Stimulated activated CD4-positive, alpha-beta T cell treated with anti-CD3 and anti-CD28 coated beads, Interleukin-4, amount 100 ng/mL, for 24 hours (primary cell): ENCODE data around the gene MROH7.
A peak's percentile ranks its signal among the peaks of the same experiment; 100 is the strongest.

ENCODE experiments used
- DNase-seq: peaks from one replicate; pipeline ENCODE4 v3.0.0-alpha.2; 2020

MROH7 gene

DNA sequence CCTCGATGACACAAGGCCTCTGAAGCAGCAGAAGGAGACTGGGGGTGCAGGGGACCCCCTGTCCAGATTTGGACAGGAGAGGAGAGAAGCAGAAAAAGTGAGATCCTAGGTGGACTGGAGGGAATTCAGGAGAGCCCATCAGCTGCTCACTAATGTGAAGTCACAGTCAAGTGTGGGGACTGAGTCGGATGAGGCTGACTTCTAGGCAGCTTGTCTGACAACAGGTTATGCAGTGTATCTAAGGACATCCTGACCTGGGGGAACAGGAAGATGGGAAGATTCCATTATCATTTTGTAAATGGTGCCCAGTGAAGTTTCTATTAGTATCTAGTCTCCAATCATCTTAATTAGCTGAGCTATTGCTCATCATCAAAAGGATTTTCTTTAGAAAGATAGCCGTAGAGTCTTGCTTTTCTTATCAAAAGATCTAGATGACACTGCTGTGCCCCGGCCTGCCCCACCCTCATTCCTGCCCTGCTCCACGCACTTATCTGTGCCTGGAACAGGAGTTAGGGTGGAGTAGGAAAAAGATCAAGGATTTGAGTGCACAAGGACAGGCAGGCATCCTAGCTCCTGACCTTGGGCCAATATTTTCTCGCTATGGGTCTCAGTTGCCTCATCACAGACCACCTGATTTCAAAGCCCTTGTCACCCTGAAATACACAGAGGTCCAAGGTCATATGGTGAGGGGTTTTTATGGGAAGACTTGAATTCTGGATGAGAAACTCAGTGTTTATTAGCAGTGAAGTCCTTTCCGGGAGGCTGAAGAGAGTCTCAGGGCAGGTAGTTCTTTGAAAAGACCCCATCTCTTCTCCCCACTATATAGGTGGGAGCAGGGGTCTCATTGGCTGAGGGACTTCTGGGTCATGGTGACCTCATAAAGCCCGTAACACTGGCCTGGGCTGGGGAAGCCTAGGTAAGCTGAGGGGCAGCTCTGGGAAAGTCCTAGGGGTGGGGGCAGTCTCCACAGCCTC is at the start of gene MROH7:
Gene MROH7 (plus strand): TSS at position 924 of the 974 bp plus-strand sequence. CDS start 11,141 bp downstream, outside the sequence.
- no peak for DNase-seq

GRCh38 chr1:54593571-54594160 is 47.9 kb upstream of the MROH7 start:
- no peak for DNase-seq

- DNase-seq, result no peak
Measured at GRCh38 chr1:54594463-54594862, 47.1 kb upstream of the MROH7 start.

- no peak for DNase-seq
Measured at GRCh38 chr1:54595956-54596498, 45.6 kb upstream of the MROH7 start.

GRCh38 chr1:54596756-54597155 is 44.8 kb upstream of the MROH7 start:
- no peak for DNase-seq

DNA sequence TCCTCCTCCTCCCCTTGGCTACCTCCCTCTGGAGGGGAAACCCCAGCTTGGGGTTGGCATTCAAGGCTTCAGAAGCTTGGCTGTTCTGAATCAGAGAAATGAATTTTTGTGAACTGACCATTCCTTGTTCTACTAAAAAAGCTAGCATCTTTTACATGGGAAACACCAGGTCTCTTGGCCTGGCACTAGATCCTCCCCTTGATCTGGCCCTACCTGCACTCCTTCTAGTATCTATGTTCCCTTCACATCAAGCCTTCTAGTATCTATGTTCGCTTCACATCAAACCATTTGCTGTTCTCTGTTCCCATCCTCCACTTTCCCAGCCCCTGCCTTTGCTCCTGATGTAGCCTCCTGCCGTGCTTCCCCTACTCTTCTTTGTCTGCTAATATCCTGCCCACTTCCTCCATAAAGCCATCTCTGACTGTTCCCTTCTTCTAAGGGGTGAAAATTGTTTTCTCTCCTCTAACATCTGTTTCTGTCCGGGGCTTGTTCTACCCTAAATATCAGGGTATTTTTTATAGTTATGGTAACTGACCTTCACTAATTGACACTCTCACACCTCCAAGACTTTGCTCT is 44.0 kb upstream of the MROH7 start:
- no peak for DNase-seq

DNA sequence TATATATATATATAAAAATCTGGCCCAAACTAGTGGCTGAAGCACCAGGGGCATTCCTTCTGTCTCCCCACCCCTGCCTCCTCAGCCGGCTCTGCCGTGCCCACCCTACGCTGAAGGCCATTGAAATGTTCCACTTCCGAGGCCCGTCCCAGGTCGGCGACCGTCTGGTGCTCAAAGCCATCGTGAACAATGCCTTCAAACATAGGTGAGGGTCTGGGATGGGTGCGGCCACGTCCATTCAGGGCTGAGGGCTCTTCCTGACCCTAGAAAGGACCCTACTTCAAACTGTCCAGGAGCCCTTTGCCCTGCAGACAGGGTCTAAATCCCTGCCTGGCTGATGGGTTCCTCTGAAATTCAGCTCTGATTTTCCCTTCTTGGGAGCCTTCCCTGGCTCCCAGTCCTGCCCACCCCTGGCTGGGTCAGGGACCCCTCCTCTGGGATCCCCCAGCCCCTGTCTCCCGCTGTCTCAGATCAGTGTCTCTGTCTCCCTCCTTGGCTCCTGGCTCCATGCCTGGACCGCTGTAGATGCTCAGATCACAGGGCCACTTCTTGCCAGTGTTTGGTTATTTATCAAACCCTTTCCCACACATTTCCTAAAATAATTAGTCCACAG is 42.3 kb upstream of the MROH7 start:
- DNase-seq, result no peak

GRCh38 chr1:54600947-54601721 is 40.5 kb upstream of the MROH7 start:
- no peak for DNase-seq

DNA sequence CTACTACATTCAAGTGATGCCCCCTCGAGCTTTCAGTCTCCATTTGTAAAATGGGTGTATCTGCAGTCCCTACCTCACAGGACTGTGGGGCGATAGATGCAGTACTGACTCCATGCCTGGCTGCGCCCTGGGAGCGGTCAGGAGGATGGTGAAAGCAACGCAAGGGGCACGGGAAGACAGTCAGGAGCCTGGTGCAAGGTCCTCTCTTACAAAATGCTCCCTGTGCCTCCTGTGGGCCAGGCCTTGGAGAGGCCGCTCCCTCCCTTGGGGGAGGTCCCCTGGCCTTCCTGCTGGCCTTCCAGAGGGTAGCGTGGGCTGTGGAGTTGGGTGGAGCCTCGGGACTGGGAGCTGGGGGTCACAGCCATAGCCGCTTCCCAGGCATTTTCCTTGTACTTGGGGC is 39.9 kb upstream of the MROH7 start:
- DNase-seq, result no peak

DNA sequence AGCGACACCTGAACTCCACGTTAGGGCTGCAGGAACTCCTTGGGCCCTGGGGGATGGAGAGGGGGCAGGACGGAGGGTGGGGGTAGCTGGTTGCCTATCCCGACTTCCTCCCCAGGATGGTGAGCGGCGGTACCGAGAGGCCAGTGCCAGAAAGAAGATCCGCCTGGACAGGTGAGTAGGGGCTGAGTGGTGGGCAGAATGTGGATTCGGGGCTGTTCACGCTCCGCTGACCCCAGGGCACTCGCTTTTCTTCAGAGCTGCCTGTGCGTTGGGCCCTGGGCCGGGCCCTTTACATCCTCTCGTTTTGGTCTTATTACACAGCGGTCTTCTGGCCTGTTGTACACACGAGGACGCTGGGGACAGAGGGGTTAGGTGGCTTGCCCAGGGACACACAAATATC is 39.0 kb upstream of the MROH7 start:
- DNase-seq, result no peak

DNA sequence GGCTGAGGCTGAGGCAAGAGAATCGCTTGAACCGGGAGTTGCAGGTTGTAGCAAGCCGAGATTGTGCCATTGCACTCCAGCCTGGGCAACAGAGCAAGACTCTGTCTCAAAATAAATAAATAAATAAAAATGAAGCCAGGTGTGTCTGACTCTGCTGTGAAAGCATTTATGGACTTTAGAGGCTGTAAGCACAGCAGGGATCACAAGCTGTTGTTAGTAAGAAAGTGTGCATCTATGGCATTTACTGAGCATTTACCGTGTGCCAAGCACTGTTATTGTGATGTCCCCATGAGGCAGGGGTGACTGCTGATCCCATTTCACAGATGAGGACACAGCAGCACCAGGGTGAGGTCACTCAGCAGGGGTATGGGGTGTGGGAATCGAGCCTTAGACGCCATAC is 38.3 kb upstream of the MROH7 start:
- DNase-seq, result no peak

- no peak for DNase-seq
Measured at GRCh38 chr1:54604051-54604450, 37.5 kb upstream of the MROH7 start.

DNA sequence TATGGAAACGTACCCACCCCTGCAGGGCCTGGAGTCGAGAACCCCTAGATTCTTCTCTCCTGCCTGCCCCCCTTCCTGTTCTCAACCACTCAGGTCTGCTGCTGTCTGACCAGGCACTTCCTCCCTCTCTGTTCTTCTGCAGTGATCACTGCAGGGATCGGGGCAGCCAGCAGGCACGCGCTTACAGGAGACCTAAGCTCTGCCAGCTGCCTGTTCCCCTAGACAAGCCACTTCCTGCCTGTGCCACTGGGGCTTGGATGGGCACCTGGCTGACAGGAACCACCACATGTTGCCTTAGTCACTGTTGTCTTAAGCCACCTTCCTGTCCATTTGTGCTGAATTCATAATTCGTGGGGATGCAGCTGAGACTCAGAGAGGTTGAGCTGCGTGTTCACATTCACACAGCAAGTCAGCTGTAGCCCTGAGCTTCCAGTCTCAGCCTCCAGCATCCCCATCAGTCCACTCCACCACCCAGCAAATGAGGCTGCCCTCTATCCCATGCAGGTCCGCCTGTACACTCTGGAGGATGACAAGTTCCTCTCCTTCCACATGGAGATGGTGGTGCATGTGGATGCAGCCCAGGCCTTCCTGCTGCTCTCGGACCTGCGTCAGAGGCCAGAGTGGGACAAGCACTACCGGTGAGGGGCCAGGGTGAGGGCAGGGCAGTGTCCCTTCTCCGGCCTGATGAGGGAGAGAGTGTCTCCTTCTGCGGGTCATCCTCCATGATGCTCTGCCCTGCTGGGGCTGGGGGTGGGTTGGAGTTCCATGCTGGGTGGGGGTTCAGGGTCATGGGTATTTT is 36.8 kb upstream of the MROH7 start:
- DNase-seq, result peak; percentile 14

DNA sequence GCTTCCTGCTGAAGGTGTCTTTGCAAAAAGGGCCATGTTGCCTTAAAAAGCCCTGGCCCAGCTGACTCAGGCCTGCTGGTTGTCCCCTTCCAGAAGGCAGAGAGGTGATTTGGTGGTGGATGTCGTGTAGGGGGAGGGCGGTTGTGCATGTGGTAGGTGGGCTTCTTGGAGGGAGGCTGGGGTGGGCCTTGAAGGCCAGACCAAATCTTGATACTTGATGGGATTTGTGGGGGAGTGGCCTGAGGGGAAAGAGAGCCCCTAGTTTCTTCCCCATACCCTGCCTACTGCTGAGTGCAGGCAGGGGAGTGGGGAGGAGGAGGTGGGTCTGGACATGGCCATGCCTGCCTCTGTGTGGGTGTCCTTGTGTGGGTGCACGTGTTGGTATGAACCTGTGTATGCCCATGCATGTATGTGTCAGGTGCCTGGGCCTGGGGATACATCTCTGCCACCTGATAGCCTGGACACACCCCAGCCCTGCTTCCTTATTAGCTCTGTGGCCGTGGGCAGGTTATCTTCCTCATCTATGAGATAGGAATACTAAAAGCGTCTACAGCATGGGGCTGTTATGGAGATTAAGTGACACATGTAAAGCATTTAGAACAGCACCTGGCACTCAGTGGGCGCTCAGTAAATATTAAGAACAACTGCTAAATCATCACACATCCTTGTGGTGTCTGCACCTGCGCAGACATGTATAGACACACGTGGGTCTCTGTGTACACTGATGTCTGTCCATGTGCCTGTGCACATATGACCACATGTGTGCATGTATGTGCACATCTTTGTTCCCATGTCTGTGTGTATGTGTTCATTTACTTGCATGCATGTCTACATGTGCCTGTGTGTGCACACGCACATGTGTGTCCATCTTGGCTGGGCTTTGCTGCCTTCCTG is 35.2 kb upstream of the MROH7 start:
- DNase-seq, result no peak

GRCh38 chr1:54606990-54607325 is 34.6 kb upstream of the MROH7 start:
- no peak for DNase-seq

GRCh38 chr1:54607821-54608565 is 33.6 kb upstream of the MROH7 start:
- no peak for DNase-seq

DNA sequence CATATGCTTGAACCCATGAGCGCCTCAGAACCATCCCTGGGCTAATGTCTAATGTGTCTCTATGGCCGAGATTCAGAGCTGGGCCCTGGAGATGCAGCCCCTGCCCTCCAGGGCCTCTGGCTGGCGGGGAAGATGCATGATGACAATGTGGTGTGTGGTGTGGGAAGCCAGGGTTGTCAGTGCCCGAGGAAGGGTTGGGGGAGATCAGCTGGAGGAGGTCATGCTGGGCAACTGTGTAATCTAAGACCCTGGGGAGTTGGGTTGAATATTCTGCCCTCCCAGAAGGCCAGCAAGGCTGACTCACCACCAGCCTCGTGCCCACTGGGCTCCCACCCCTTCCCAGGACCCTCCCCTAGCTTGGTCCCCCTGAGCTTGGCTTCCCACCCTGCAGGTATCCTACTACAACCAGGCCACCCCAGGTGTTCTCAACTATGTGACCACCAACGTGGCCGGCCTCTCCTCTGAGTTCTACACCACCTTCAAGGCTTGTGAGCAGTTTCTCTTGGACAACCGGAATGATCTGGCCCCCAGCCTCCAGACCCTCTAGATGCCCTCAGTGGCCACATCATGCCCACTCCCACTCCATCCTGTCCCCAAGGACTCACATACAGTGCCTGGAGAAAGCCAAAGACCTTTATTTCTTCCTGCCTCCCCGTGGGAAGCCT is 32.9 kb upstream of the MROH7 start:
- DNase-seq, result no peak

DNA sequence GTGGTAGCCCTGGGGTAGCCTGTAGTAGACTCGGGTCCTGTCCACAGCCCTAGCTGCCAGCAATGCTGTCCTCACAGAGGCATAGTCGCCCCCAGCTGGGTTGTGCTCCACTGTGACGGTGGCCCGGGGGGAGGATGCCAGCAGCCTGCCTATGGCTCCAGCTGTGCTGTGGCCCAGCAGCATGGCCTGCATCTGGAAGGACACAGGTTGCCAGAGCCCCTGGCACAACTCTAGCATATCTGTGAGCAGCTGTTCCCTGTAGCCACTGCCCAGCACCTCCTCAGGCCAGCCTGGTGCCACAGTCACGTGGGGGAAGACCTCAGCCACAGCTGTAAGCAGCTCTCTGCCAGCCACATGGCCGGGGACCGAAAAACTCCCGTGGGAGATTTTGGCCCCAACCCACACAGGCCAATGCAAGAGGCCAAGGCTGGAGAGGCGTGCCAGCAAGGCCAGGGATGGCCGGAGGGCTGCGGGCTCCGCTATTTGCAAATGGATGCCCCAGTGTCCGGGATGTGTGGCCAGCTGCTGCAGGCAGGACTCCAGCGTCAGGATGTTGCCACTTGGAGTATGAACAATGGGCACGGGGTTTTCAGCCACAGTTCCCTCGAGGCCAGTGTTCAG is 32.2 kb upstream of the MROH7 start:
- no peak for DNase-seq

DNA sequence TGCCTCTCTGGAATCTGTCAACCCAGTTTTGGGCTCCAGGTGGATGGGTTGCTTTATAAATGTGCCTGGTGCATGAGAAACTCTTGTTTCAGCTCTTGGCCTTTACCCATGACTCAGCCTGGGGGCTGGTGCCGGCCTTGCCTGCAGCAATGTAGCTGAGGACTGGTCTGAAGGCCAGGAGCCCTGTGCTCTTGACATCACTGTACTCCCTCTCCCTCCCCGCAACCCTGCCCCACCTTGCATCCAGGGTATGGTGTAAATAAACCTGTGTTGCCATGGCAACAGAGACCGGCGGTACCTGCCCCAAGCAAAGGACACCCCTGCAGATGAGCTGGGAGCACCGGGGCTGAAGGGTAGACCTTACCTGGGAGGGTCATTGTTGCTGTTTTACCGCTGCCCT is 31.5 kb upstream of the MROH7 start:
- DNase-seq, result no peak
